GM19468 (cell line): ENCODE results near the gene POLR3C.

Source experiments
- ATAC-seq: cut with Tn5 transposase; IDR thresholded peaks from one replicate; pipeline ENCODE4 v1.9.1; 2021; ENCODE audit warnings: mild to moderate bottlenecking, moderate library complexity, moderate number of reproducible peaks; ENCODE audit not compliant: unreplicated experiment; ENCODE audit errors: extremely low read depth

POLR3C gene

GRCh38 chr1:145859491-145860023 is 35.6 kb downstream of the POLR3C start:
- peak; percentile 54 for ATAC-seq

GRCh38 chr1:145863282-145864018 is 39.5 kb downstream of the POLR3C start:
- ATAC-seq = no peak

- ATAC-seq = no peak
These were observed 44.2 kb downstream of the POLR3C start for GRCh38 chr1:145868232-145868631.

GRCh38 chr1:145871994-145872924 is 48.3 kb downstream of the POLR3C start:
- ATAC-seq = no peak

GRCh38 chr1:145874646-145875045 is 50.6 kb downstream of the POLR3C start:
- ATAC-seq = no peak

GRCh38 chr1:145877923-145878486 is 54.0 kb downstream of the POLR3C start:
- no peak for ATAC-seq

- no peak for ATAC-seq
These were observed 54.7 kb downstream of the POLR3C start for GRCh38 chr1:145878724-145879123.

- no peak for ATAC-seq
These were observed 55.8 kb downstream of the POLR3C start for GRCh38 chr1:145879775-145880174.

GRCh38 chr1:145884675-145885074 is 60.7 kb downstream of the POLR3C start:
- no peak for ATAC-seq

- ATAC-seq = peak; percentile 76
These were observed 61.8 kb downstream of the POLR3C start, which contains the start of gene ANKRD35 for GRCh38 chr1:145885738-145886287. ANKRD35 (minus strand) TSS chr1:145885866; CDS start chr1:145885758, 108 bp downstream.

GRCh38 chr1:145886390-145886789 is 62.4 kb downstream of the POLR3C start:
- ATAC-seq = no peak

GRCh38 chr1:145886816-145887215 is 62.8 kb downstream of the POLR3C start:
- no peak for ATAC-seq

GRCh38 chr1:145887631-145888030 is 63.6 kb downstream of the POLR3C start:
- ATAC-seq = no peak

- ATAC-seq = no peak
These were observed 65.7 kb downstream of the POLR3C start for GRCh38 chr1:145889722-145890121.

GRCh38 chr1:145891143-145891542 is 67.1 kb downstream of the POLR3C start:
- no peak for ATAC-seq

GRCh38 chr1:145891587-145892485 is 67.8 kb downstream of the POLR3C start:
- no peak for ATAC-seq

- ATAC-seq = no peak
These were observed 68.6 kb downstream of the POLR3C start for GRCh38 chr1:145892486-145893087.

- no peak for ATAC-seq
These were observed 69.5 kb downstream of the POLR3C start for GRCh38 chr1:145893306-145894055.
